Measurements from ENCODE around the gene TMF1. TPM values are rescaled to one million over a fixed set of nuclear protein-coding genes. Genes with fewer than 3 reads are reported as not detected.

TMF1 gene
- 11.9 TPM for polyA plus RNA-seq (2012; ENCODE audit: low read depth, missing spikeins)

GRCh38 chr3:69051756-69052471, at the start of gene TMF1:
TMF1 (minus strand) TSS chr3:69052333; CDS start chr3:69052086, 247 bp downstream.
- DNase-seq (ENCODE audit: insufficient read length, low spot score), result peak; percentile 61
- FAIRE-seq, result peak; percentile 100

GRCh38 chr3:69099576-69099975, 47.4 kb upstream of the TMF1 start:
- FAIRE-seq, result no peak
- TF ChIP-seq POLR2AphosphoS5 (IDR thresholded peaks at IDR 0.05; ENCODE audit: low read depth, low read length) (no peak), SPI1 (IDR thresholded peaks at IDR 0.05; ENCODE audit: low read depth, low read length) (no peak), POU2F2 (IDR thresholded peaks at IDR 0.05; ENCODE audit: low read depth, low read length) (no peak), POLR2A (IDR thresholded peaks at IDR 0.05; ENCODE audit: low read depth, low read length) (no peak), TAF1 (IDR thresholded peaks at IDR 0.05; ENCODE audit: low read depth, low read length) (no peak)
- DNase-seq (ENCODE audit: insufficient read length, low spot score), result no peak

More at GRCh38 chr3:69051756-69052471, at the start of gene TMF1:
- TF ChIP-seq POLR2AphosphoS5 (IDR thresholded peaks at IDR 0.05; ENCODE audit: low read depth, low read length) (peak; percentile 69), PAX5 (IDR thresholded peaks at IDR 0.05; ENCODE audit: insufficient read depth, low read length, severe bottlenecking) (peak; percentile 79), POU2F2 (IDR thresholded peaks at IDR 0.05; ENCODE audit: low read depth, low read length) (peak; percentile 43; the same call in 1 of the 2 replicates), TAF1 (IDR thresholded peaks at IDR 0.05; ENCODE audit: low read depth, low read length) (peak; percentile 48; the same call in 1 of the 2 replicates), POLR2A (IDR thresholded peaks at IDR 0.05; ENCODE audit: low read depth, low read length) (peak; percentile 71), SPI1 (IDR thresholded peaks at IDR 0.05; ENCODE audit: low read depth, low read length) (no peak)

- TF ChIP-seq SPI1 (IDR thresholded peaks at IDR 0.05; ENCODE audit: low read depth, low read length) (no peak), TAF1 (IDR thresholded peaks at IDR 0.05; ENCODE audit: low read depth, low read length) (no peak), PAX5 (IDR thresholded peaks at IDR 0.05; ENCODE audit: insufficient read depth, low read length, severe bottlenecking) (no peak), POLR2AphosphoS5 (IDR thresholded peaks at IDR 0.05; ENCODE audit: low read depth, low read length) (no peak), POU2F2 (IDR thresholded peaks at IDR 0.05; ENCODE audit: low read depth, low read length) (no peak), POLR2A (IDR thresholded peaks at IDR 0.05; ENCODE audit: low read depth, low read length) (no peak)
- DNase-seq (ENCODE audit: insufficient read length, low spot score) (no peak), FAIRE-seq (no peak)
Observed at GRCh38 chr3:69097407-69098086, 45.4 kb upstream of the TMF1 start.

GRCh38 chr3:69096299-69096698, 44.2 kb upstream of the TMF1 start:
- FAIRE-seq, result no peak
- TF ChIP-seq POLR2AphosphoS5 (IDR thresholded peaks at IDR 0.05; ENCODE audit: low read depth, low read length) (no peak), POU2F2 (IDR thresholded peaks at IDR 0.05; ENCODE audit: low read depth, low read length) (no peak), PAX5 (IDR thresholded peaks at IDR 0.05; ENCODE audit: insufficient read depth, low read length, severe bottlenecking) (no peak), SPI1 (IDR thresholded peaks at IDR 0.05; ENCODE audit: low read depth, low read length) (no peak), TAF1 (IDR thresholded peaks at IDR 0.05; ENCODE audit: low read depth, low read length) (no peak), POLR2A (IDR thresholded peaks at IDR 0.05; ENCODE audit: low read depth, low read length) (no peak)
- no peak for DNase-seq (ENCODE audit: insufficient read length, low spot score)

- TF ChIP-seq TAF1 (IDR thresholded peaks at IDR 0.05; ENCODE audit: low read depth, low read length) (no peak), POLR2A (IDR thresholded peaks at IDR 0.05; ENCODE audit: low read depth, low read length) (no peak), POU2F2 (IDR thresholded peaks at IDR 0.05; ENCODE audit: low read depth, low read length) (no peak), POLR2AphosphoS5 (IDR thresholded peaks at IDR 0.05; ENCODE audit: low read depth, low read length) (no peak), SPI1 (IDR thresholded peaks at IDR 0.05; ENCODE audit: low read depth, low read length) (no peak), PAX5 (IDR thresholded peaks at IDR 0.05; ENCODE audit: insufficient read depth, low read length, severe bottlenecking) (no peak)
- DNase-seq (ENCODE audit: insufficient read length, low spot score) (no peak), FAIRE-seq (peak; percentile 16)
Observed at GRCh38 chr3:69095636-69096035, 43.5 kb upstream of the TMF1 start.

- FAIRE-seq (no peak), DNase-seq (ENCODE audit: insufficient read length, low spot score) (no peak)
- TF ChIP-seq POU2F2 (IDR thresholded peaks at IDR 0.05; ENCODE audit: low read depth, low read length), result no peak
- TF ChIP-seq SPI1 (IDR thresholded peaks at IDR 0.05; ENCODE audit: low read depth, low read length), result peak; percentile 48
Observed at GRCh38 chr3:69094467-69095205, 42.5 kb upstream of the TMF1 start.

- FAIRE-seq (peak; percentile 94), DNase-seq (ENCODE audit: insufficient read length, low spot score) (no peak)
- TF ChIP-seq PAX5 (IDR thresholded peaks at IDR 0.05; ENCODE audit: insufficient read depth, low read length, severe bottlenecking) (no peak), SPI1 (IDR thresholded peaks at IDR 0.05; ENCODE audit: low read depth, low read length) (peak; percentile 84), POLR2A (IDR thresholded peaks at IDR 0.05; ENCODE audit: low read depth, low read length) (no peak)
Observed at GRCh38 chr3:69092030-69092516, 39.9 kb upstream of the TMF1 start.

GRCh38 chr3:69091389-69092029, 39.4 kb upstream of the TMF1 start:
- TF ChIP-seq POU2F2 (IDR thresholded peaks at IDR 0.05; ENCODE audit: low read depth, low read length) (no peak), POLR2AphosphoS5 (IDR thresholded peaks at IDR 0.05; ENCODE audit: low read depth, low read length) (no peak), POLR2A (IDR thresholded peaks at IDR 0.05; ENCODE audit: low read depth, low read length) (no peak), SPI1 (IDR thresholded peaks at IDR 0.05; ENCODE audit: low read depth, low read length) (no peak), TAF1 (IDR thresholded peaks at IDR 0.05; ENCODE audit: low read depth, low read length) (no peak), PAX5 (IDR thresholded peaks at IDR 0.05; ENCODE audit: insufficient read depth, low read length, severe bottlenecking) (no peak)
- DNase-seq (ENCODE audit: insufficient read length, low spot score) (no peak), FAIRE-seq (no peak)

GRCh38 chr3:69090021-69090420, 37.9 kb upstream of the TMF1 start:
- no peak for TF ChIP-seq SPI1 (IDR thresholded peaks at IDR 0.05; ENCODE audit: low read depth, low read length)
- TF ChIP-seq POU2F2 (IDR thresholded peaks at IDR 0.05; ENCODE audit: low read depth, low read length), result no peak
- TF ChIP-seq PAX5 (IDR thresholded peaks at IDR 0.05; ENCODE audit: insufficient read depth, low read length, severe bottlenecking), result no peak
- no peak for TF ChIP-seq POLR2AphosphoS5 (IDR thresholded peaks at IDR 0.05; ENCODE audit: low read depth, low read length)
- TF ChIP-seq TAF1 (IDR thresholded peaks at IDR 0.05; ENCODE audit: low read depth, low read length), result no peak
- no peak for TF ChIP-seq POLR2A (IDR thresholded peaks at IDR 0.05; ENCODE audit: low read depth, low read length)
- DNase-seq (ENCODE audit: insufficient read length, low spot score) (no peak), FAIRE-seq (no peak)
